GM21423 (cell line): ENCODE results near the gene APOM.

Experiments
- ATAC-seq: cut with Tn5 transposase; IDR thresholded peaks from one replicate; pipeline ENCODE4 v1.9.1; 2021; ENCODE audit warnings: mild to moderate bottlenecking, moderate library complexity; ENCODE audit not compliant: unreplicated experiment

APOM gene

GRCh38 chr6:31630177-31630934 is 25.3 kb upstream of the APOM start:
- ATAC-seq, result no peak

DNA sequence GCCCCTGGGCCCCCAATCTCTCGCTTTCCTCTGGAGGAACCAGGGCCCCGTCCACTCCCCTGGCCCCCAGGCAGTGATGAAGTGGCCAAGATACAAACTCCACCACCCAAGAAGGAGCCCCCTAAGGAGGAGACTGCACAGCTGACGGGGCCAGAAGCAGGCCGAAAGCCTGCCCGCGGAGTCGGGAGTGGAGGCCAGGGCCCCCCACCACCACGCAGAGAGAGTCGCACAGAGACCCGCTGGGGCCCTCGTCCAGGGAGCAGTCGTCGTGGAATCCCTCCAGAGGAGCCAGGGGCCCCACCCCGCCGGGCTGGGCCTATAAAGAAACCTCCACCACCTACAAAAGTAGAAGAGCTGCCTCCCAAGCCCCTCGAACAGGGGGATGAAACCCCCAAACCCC is 24.5 kb upstream of the APOM start:
- no peak for ATAC-seq

DNA sequence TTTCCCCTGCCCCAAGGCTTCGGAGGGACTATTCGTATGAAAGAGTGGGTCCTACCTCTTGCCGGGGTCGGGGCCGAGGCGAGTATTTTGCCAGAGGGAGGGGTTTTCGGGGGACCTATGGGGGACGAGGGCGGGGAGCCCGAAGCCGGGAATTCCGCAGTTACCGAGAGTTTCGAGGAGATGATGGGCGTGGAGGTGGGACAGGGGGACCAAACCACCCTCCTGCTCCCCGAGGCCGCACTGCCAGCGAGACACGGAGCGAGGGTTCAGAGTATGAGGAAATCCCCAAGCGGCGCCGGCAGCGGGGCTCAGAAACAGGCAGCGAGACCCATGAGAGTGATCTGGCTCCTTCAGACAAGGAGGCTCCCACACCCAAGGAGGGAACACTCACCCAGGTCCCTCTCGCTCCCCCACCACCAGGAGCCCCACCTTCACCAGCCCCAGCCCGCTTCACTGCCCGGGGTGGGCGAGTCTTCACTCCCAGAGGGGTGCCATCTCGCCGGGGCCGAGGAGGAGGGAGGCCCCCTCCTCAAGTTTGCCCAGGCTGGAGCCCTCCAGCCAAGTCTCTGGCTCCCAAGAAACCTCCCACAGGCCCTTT is 23.9 kb upstream of the APOM start:
- ATAC-seq, result no peak

- no peak for ATAC-seq
These were observed 23.3 kb upstream of the APOM start for GRCh38 chr6:31632279-31632946.

DNA sequence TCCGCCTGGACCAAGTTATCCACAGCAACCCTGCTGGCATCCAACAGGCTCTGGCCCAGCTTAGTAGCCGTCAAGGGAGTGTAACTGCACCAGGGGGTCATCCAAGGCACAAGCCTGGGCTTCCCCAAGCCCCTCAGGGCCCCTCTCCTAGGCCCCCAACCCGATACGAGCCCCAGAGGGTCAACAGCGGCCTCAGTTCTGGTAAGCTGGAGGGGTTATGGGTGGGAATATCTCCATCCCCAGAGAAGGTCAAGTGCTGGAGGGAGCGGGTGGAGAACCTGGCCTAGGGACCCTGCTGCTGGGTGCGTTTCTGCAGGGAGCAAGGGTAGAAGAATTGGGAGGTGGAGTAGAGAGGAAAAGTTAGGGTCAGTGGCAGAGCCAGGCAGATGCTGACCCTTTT is 22.2 kb upstream of the APOM start:
- ATAC-seq, result no peak

GRCh38 chr6:31634131-31634530 is 21.6 kb upstream of the APOM start:
- no peak for ATAC-seq

GRCh38 chr6:31634969-31635575 is 20.6 kb upstream of the APOM start:
- ATAC-seq, result no peak

GRCh38 chr6:31636698-31637596 is 18.7 kb upstream of the APOM start:
- no peak for ATAC-seq

- no peak for ATAC-seq
These were observed 16.7 kb upstream of the APOM start for GRCh38 chr6:31639043-31639442.

- no peak for ATAC-seq
These were observed 16.2 kb upstream of the APOM start for GRCh38 chr6:31639449-31639861.

DNA sequence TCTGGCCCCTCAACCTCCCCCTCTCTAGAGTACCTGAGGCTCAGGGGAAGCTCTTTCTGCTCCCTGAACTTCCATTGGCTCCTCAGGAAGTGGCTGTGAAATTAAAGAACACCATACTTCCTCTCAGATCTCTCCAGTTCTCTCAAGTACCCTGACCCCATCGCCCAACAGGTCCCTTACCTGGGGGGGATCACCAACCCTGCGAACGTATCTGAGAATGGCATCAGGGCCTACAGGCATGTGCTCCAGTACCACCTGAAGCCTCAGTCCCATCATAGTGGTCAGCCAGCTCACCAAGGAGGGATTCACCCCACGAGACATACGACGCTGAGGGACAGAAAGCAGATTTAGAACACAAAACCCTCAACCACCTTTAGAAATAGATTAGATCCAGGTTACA is 15.1 kb upstream of the APOM start:
- ATAC-seq, result no peak

DNA sequence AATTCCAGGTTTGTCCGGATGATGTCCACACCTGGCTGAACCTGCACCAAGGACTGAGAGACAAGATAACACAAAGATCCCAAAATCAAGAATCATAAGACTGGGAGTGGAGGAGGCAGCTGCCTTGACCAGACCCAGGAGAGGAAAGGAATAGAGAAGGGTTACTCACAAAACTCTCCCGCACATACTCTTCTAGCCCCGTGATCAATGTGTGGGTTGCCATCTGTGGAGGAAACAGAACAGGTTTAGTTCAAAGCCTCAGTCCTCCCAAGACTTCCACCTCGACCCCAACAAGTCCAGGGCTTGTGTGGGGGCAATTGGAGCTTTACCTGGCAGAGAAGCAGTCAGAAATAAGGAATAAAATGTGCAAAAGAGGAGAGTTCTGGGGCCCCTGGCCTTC is 14.3 kb upstream of the APOM start:
- no peak for ATAC-seq

- ATAC-seq, result no peak
These were observed 12.7 kb upstream of the APOM start for GRCh38 chr6:31642798-31643570.

GRCh38 chr6:31643818-31644454 is 11.8 kb upstream of the APOM start:
- no peak for ATAC-seq

GRCh38 chr6:31645325-31645724 is 10.4 kb upstream of the APOM start:
- no peak for ATAC-seq

- peak; percentile 31 for ATAC-seq
These were observed 4.0 kb upstream of the APOM start for GRCh38 chr6:31651602-31652191.

DNA sequence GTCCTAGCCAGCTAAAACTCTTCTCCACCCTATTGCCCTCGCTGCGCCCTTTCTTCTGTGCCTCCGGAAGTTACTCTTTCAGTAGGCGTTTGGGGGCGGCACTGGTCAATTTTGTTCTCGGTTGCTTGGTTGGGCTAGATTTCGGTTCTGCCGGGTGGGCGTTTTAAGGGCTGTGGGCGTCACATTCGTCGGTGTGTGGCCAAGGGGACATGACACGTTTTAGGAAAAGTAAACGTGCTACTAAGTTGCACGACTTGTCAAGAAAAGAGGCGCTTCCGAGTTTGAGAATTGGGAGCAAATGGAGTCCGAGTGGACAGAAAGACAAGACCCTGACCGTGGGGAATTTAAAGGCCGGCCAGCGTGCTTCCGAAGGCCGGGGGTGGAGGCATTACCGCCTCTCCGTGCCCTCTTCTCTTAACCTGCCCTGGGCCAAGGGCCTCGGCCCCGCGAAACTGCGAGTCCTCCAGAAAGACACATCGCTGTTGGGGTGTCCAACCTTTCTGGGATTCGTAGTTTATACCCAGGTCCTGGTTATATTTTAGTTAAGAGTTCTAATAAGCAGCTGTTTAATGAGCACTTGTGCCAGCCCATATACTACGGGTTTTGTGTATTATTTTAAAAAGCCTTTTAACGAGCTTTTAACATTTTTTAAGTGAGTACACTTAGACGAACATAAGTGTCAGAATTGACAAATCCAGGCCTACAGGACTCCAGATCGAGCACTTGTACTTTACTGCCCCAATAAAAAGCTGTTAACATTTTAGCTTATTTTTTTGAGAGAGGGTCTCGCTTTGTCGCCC is 2.6 kb upstream of the APOM start:
- peak; percentile 55 for ATAC-seq

- no peak for ATAC-seq
These were observed 933 bp upstream of the APOM start for GRCh38 chr6:31654574-31655348.
